NCI-H2196 (cell line): ENCODE results near the gene TRIM69.

Experiments used
- DNase-seq: peaks from one replicate; lab custom pipeline; 2025; ENCODE audit not compliant: unreplicated experiment; lab: John Stamatoyannopoulos, UW

The TRIM69 gene

GRCh38 chr15:44802336-44802735 is 66.0 kb downstream of the TRIM69 start:
- DNase-seq = no peak

GRCh38 chr15:44804298-44805046 is 68.1 kb downstream of the TRIM69 start:
- DNase-seq = no peak

DNA sequence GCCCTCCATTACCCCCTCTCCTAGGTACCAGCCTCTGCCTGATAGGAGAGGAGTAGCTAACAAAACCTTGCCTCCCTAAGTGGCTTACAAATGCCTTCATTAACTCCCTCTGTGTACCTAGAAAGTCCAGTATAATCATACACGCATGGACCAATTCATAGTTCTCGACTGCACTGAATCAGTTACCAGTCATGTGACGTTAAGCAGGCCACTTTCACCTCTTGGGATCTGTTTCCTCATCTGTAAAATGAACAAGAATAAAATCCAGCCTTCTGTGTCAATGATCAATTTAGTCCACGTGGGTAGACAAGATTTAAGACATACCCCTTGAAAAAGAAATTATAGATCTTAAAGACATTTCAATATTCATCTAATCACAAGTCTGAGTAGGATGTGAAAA is 72.2 kb downstream of the TRIM69 start:
- no peak for DNase-seq

GRCh38 chr15:44810237-44810636 is 73.9 kb downstream of the TRIM69 start:
- no peak for DNase-seq

DNA sequence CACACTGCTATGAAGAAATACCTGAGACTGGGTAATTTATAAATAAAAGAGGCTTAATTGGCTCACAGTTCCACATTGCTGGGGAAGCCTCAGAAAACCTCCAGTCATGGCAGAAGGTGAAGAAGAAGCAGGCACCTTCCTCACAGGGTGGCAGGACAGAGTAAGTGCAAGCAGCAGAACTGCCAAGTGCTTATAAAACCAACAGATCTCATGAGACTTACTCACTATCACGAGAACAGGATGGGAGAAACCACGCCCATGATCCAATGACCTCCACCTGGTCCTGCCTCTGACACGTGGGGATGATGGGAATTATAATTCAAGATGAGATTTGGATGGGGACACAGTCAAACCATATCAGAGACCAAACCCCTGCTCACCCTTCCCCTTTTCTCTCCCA is 75.0 kb downstream of the TRIM69 start:
- DNase-seq = peak; percentile 34

- peak; percentile 71 for DNase-seq
Observed at GRCh38 chr15:44812029-44812517, 75.7 kb downstream of the TRIM69 start.

DNA sequence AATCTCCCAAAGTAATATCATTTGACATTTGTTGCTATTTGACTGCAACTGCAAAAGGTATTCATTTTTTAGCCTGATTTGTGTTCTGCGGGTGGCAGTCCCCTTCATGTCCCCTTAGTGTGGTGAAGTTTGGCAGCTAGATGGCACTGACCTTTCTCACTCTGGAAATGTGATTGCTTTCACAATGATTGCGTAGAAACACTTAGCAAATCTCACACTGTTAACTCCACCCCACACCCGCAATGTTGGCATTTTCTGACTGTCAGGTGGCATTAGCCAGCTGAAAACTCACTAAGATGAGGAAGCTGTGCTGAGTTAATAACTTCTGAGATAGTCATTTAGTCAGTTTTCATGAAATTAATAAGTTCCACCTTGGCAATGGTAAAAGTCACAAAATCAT is 76.9 kb downstream of the TRIM69 start:
- no peak for DNase-seq
